NK-92 treated with Interleukin-12 subunit alpha and Interleukin-12 subunit beta, amount 100 ng/mL, for 24 hours (cell line): Measurements from ENCODE around the gene WFS1.

ENCODE experiments used
- DNase-seq: peaks from one replicate; lab custom pipeline; 2025; lab: John Stamatoyannopoulos, UW

The WFS1 gene

GRCh38 chr4:6325788-6326290 is 56.2 kb downstream of the WFS1 start:
- DNase-seq = no peak

- DNase-seq = no peak
These were observed 56.8 kb downstream of the WFS1 start for GRCh38 chr4:6326312-6327060.

GRCh38 chr4:6327220-6327917 is 57.7 kb downstream of the WFS1 start:
- DNase-seq = peak; percentile 63

GRCh38 chr4:6328526-6328925 is 58.9 kb downstream of the WFS1 start:
- no peak for DNase-seq

- DNase-seq = no peak
These were observed 60.1 kb downstream of the WFS1 start for GRCh38 chr4:6329478-6330383.

- no peak for DNase-seq
These were observed 60.7 kb downstream of the WFS1 start for GRCh38 chr4:6330384-6330767.

- peak; percentile 25 for DNase-seq
These were observed 61.4 kb downstream of the WFS1 start for GRCh38 chr4:6331018-6331417.

- no peak for DNase-seq
These were observed 61.8 kb downstream of the WFS1 start for GRCh38 chr4:6331468-6331867.

GRCh38 chr4:6332042-6332668 is 62.5 kb downstream of the WFS1 start:
- peak; percentile 23 for DNase-seq

GRCh38 chr4:6332669-6333050 is 63.0 kb downstream of the WFS1 start:
- DNase-seq = no peak

- peak; percentile 31 for DNase-seq
These were observed 63.9 kb downstream of the WFS1 start for GRCh38 chr4:6333301-6334202.

GRCh38 chr4:6334203-6334887 is 64.7 kb downstream of the WFS1 start:
- no peak for DNase-seq

- DNase-seq = no peak
These were observed 65.5 kb downstream of the WFS1 start for GRCh38 chr4:6335040-6335590.

GRCh38 chr4:6336166-6336565 is 66.5 kb downstream of the WFS1 start:
- DNase-seq = no peak

- DNase-seq = no peak
These were observed 67.8 kb downstream of the WFS1 start for GRCh38 chr4:6337331-6337935.

GRCh38 chr4:6338175-6338950 is 68.7 kb downstream of the WFS1 start:
- peak; percentile 75 for DNase-seq

- no peak for DNase-seq
These were observed 69.5 kb downstream of the WFS1 start for GRCh38 chr4:6338951-6339817.
